Glomerular visceral epithelial cell (primary cell): ENCODE measurements around the gene RASGRF1.
"Not testable (repeated sequence)": the region's sequence is repeated elsewhere in the genome, so short reads cannot be mapped to it uniquely, and the experiment has no call there.

Source experiments
- DNase-seq: peaks from one replicate; pipeline ENCODE4 v3.0.0-alpha.2; 2016; ENCODE audit errors: extremely low spot score

RASGRF1 gene

GRCh38 chr15:79090487-79091203 lies at the start of gene RASGRF1:
TSS of gene RASGRF1 (minus strand) at chr15:79090780. CDS start at chr15:79090498, 282 bp downstream.
- DNase-seq: no peak

- no peak for DNase-seq
Measured at GRCh38 chr15:79136434-79137046, 46.0 kb upstream of the RASGRF1 start.

GRCh38 chr15:79133309-79133708 lies 42.7 kb upstream of the RASGRF1 start:
- DNase-seq: no peak

GRCh38 chr15:79132770-79133169 lies 42.2 kb upstream of the RASGRF1 start:
- no peak for DNase-seq

GRCh38 chr15:79132361-79132760 lies 41.8 kb upstream of the RASGRF1 start:
- DNase-seq: no peak

GRCh38 chr15:79130535-79131130 lies 40.1 kb upstream of the RASGRF1 start:
- no peak for DNase-seq

- no peak for DNase-seq
Measured at GRCh38 chr15:79129235-79129634, 38.7 kb upstream of the RASGRF1 start.

- DNase-seq: no peak
Measured at GRCh38 chr15:79128556-79128955, 38.0 kb upstream of the RASGRF1 start.

GRCh38 chr15:79124388-79124787 lies 33.8 kb upstream of the RASGRF1 start:
- DNase-seq: no peak

- no peak for DNase-seq
Measured at GRCh38 chr15:79122991-79123390, 32.4 kb upstream of the RASGRF1 start.

GRCh38 chr15:79122391-79122790 lies 31.8 kb upstream of the RASGRF1 start:
- DNase-seq: no peak

GRCh38 chr15:79121571-79121970 lies 31.0 kb upstream of the RASGRF1 start:
- no peak for DNase-seq

GRCh38 chr15:79117442-79118204 lies 27.0 kb upstream of the RASGRF1 start:
- no peak for DNase-seq

- no peak for DNase-seq
Measured at GRCh38 chr15:79116771-79117170, 26.2 kb upstream of the RASGRF1 start.

GRCh38 chr15:79115986-79116665 lies 25.5 kb upstream of the RASGRF1 start:
- no peak for DNase-seq

- no peak for DNase-seq
Measured at GRCh38 chr15:79113831-79114230, 23.3 kb upstream of the RASGRF1 start.

GRCh38 chr15:79111404-79111803 lies 20.8 kb upstream of the RASGRF1 start:
- not testable (repeated sequence) for DNase-seq

- no peak for DNase-seq
Measured at GRCh38 chr15:79105141-79105540, 14.6 kb upstream of the RASGRF1 start.

GRCh38 chr15:79102595-79102994 lies 12.0 kb upstream of the RASGRF1 start:
- DNase-seq: no peak

GRCh38 chr15:79101866-79102581 lies 11.4 kb upstream of the RASGRF1 start:
- DNase-seq: no peak

GRCh38 chr15:79099692-79100091 lies 9.1 kb upstream of the RASGRF1 start:
- DNase-seq: no peak
